Stomach (tissue), 9 donors: ENCODE data around the gene NEB. TPM values are rescaled to one million over a fixed set of nuclear protein-coding genes. Genes with fewer than 3 reads are reported as not detected.

Source experiments
- DNase-seq, 2 donors: peaks; one replicate each; pipeline versions ENCODE4 v3.0.0 to v3.0.0-alpha.2; 2013 to 2019
- H3K27ac ChIP-seq, 5 donors: fragments of 200-600 bp in 4 of 5; sonication (generic) in 4 of 5; one replicate each; pipeline ENCODE4 v1.5.1; 2013 to 2019; ENCODE audit warnings: mild to moderate bottlenecking in 1 of 5, moderate library complexity in 1 of 5
- H3K27me3 ChIP-seq, 3 donors: fragments of 200-600 bp; sonication (generic); one replicate each; pipeline ENCODE4 v1.5.1; 2017 to 2019; ENCODE audit warnings: mixed run types in 1 of 3
- H3K36me3 ChIP-seq, 4 donors: fragments of 200-600 bp; sonication (generic); 1 replicate in 3 of 4; 2 replicates in 1 of 4; pipeline ENCODE4 v1.5.1; 2016 to 2019
- H3K4me1 ChIP-seq, 4 donors: fragments of 200-600 bp; sonication (generic); one replicate each; pipeline ENCODE4 v1.5.1; 2016 to 2019
- H3K4me3 ChIP-seq, 4 donors: fragments of 200-600 bp; sonication (generic) in 3 of 4; one replicate each; pipeline ENCODE4 v1.5.1; 2016 to 2019; ENCODE audit warnings: mild to moderate bottlenecking in 1 of 4
- H3K9me3 ChIP-seq, 4 donors: fragments of 200-600 bp; sonication (generic); one replicate each; pipeline ENCODE4 v1.5.1; 2016 to 2019
- CTCF ChIP-seq, 7 experiments: fragments of 450-650 bp in 4 of 7; fragments of 200-600 bp in 3 of 7; sonication (generic) in 3 of 7; IDR thresholded peaks; one replicate each; pipeline ENCODE4 v1.5.1; 2016 to 2019; ENCODE audit warnings: antibody characterized with exemption in 7 of 7, control low read depth in 2 of 7, mild to moderate bottlenecking in 1 of 7
- EP300 ChIP-seq: sonication (generic); formaldehyde crosslinking; IDR thresholded peaks from one replicate; pipeline ENCODE4 v1.6.1; 2017; ENCODE audit warnings: antibody characterized with exemption
- POLR2A ChIP-seq, 4 donors: fragments of 450-650 bp; IDR thresholded peaks; one replicate each; pipeline ENCODE4 v1.6.1; 2016; ENCODE audit warnings: antibody characterized with exemption in 4 of 4, control low read depth in 2 of 4, mild to moderate bottlenecking in 1 of 4, moderate library complexity in 1 of 4
- POLR2AphosphoS5 ChIP-seq, 3 donors: sonication (generic); formaldehyde crosslinking; IDR thresholded peaks; one replicate each; pipeline ENCODE4 v1.6.1; 2016; ENCODE audit warnings: antibody characterized with exemption in 3 of 3
- WGBS, 5 donors: extraction: QIAGEN DNeasy Blood & Tissue Kit in 3 of 5; methylation state at CpG; one replicate each; pipeline versions ENCODE4 v1.1.5 to v1.1.7; 2013 to 2018; 5-methylcytosine and 5-hydroxymethylcytosine counted together
- intact Hi-C: fragments of 100-400 bp; cut with DNase I; formaldehyde crosslinking; loops from one replicate; pipeline ENCODE4 v1.15.1; 2023; ENCODE audit warnings: low total_unique reads
- polyA plus RNA-seq, 3 donors: library from polyadenylated mRNA; stranded (reverse); fragments of 200-250 nt; gene quantifications; one replicate each; pipeline ENCODE4 v1.2.3, GENCODE V29; 2013
- total RNA-seq, 5 donors: library from RNA; depleted of rRNA; stranded (reverse); fragments of >200 nt; gene quantifications; one replicate each; pipeline versions ENCODE4 v1.1.0 to v1.2.3, GENCODE V29; 2014 to 2016
- donor health status: healthy with polysubstance abuse.
- donor health status: Bipolar disorder and iron deficiency.
- donor health status: healthy.

NEB gene
- total and polyA plus RNA-seq, 8 donors, result 0.12 to 4.0 (median 1.0) TPM; not detected in 1

DNA sequence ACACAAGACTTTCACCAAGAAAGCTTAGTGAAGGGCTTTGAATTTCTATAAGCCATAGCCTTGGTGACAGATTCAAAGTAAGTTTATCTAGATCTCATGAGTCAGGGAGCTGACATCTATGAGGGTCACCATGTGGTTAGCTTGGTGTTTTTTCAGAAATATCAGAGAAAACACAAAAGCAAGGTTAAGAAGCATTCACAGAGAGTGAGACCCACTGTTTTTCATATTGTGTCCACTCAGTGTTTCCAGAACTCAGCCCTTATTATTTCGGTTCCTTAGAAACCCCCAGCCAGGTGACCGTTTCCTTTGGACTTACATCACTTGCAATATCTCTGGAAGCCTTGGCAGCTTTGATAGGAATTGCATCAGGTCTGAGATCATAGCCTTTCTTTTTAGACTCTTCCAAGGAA is 76.6 kb downstream of the NEB start:
- intact Hi-C loops, result no loop called here
- Histone ChIP-seq H3K9me3 (no peaks in the 10 kb centered on the region), H3K4me3 (no peak overlapping the region), H3K27me3 (no peaks in the 10 kb centered on the region), H3K27ac (no peak overlapping the region), H3K4me1 (no peaks in the 10 kb centered on the region), H3K36me3 (no peaks in the 10 kb centered on the region)
- no peak for DNase-seq
- TF ChIP-seq POLR2AphosphoS5 (IDR thresholded peaks at IDR 0.05) (no peak), EP300 (no peak), POLR2A (IDR thresholded peaks at IDR 0.05) (no peak), CTCF (IDR thresholded peaks at IDR 0.05) (no peak)
- 82 to 89% (median 85%) methylated on average over 2 of the region's 2 CpGs for WGBS, 5 donors

DNA sequence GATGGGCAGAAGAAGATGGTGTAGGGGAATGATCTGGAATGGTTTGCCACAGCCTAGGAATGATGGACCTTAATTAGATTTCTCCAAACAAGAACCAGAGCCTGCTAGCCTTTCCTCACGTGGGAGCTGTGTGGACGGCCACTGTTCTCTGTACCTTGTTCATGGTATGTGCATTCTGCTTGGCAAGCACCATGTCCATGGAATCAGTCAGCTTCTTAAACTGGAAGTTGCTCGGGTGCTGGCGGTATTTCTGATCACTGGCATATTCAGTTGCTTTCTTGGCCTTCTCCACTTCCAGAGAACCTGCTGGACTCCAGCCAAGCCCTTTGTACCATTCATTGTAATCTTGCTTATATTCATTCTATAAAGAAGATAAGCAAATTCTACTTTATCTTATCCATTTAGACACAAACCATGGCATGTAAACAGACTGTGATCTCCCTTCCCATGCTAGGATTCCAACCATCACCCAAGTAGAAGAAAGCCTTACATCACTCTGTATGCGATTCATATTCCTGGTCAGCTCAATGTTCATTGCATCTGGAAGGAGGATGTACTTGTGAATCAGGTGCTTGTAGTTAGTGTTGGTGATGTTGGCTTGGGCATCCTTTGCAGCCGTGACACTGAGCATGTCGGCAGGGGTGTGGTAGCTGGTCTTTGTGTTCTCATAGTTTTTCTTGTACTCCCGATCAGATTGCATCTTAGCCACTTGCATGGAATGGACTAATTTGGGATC is 78.4 kb downstream of the NEB start:
- H3K36me3 ChIP-seq, result no peaks in the 10 kb centered on the region
- no peaks in the 10 kb centered on the region for H3K4me1 ChIP-seq
- H3K9me3 ChIP-seq, result no peaks in the 10 kb centered on the region
- DNase-seq, result peak; percentile 19 to 46
- no peak overlapping the region for H3K4me3 ChIP-seq
- WGBS, 5 donors, result 56 to 76% (median 67%) methylated on average over 8 of the region's 8 CpGs
- intact Hi-C loops, result no loop called here
- no peak overlapping the region for H3K27ac ChIP-seq
- H3K27me3 ChIP-seq, result no peaks in the 10 kb centered on the region
- TF ChIP-seq CTCF (IDR thresholded peaks at IDR 0.05) (no peak), EP300 (no peak), POLR2AphosphoS5 (IDR thresholded peaks at IDR 0.05) (no peak), POLR2A (IDR thresholded peaks at IDR 0.05) (no peak)

GRCh38 chr2:151654891-151655290 is 79.4 kb downstream of the NEB start:
- no peak for TF ChIP-seq CTCF (IDR thresholded peaks at IDR 0.05)
- no peak for TF ChIP-seq POLR2A (IDR thresholded peaks at IDR 0.05)
- no peak for TF ChIP-seq POLR2AphosphoS5 (IDR thresholded peaks at IDR 0.05)
- no peak for TF ChIP-seq EP300
- no peaks in the 10 kb centered on the region for H3K36me3 ChIP-seq
- no peaks in the 10 kb centered on the region for H3K9me3 ChIP-seq
- no peaks in the 10 kb centered on the region for H3K4me1 ChIP-seq
- no peak for DNase-seq
- no peaks in the 10 kb centered on the region for H3K27me3 ChIP-seq
- no peak overlapping the region for H3K27ac ChIP-seq
- intact Hi-C loops, result no loop called here
- no peak overlapping the region for H3K4me3 ChIP-seq

- Histone ChIP-seq H3K4me3 (no peak overlapping the region), H3K9me3 (no peaks in the 10 kb centered on the region), H3K4me1 (no peaks in the 10 kb centered on the region), H3K27ac (no peak overlapping the region), H3K27me3 (no peaks in the 10 kb centered on the region), H3K36me3 (no peaks in the 10 kb centered on the region)
- intact Hi-C loops, result no loop called here
- DNase-seq, result no peak
- 88 to 91% (median 91%) methylated on average over 3 of the region's 3 CpGs for WGBS, 5 donors
- TF ChIP-seq POLR2A (IDR thresholded peaks at IDR 0.05), result no peak
These were observed 80.2 kb downstream of the NEB start for GRCh38 chr2:151654085-151654484.

- Histone ChIP-seq H3K36me3 (no peaks in the 10 kb centered on the region), H3K9me3 (peaks cover 0 to 21% (median 12%) of the 10 kb centered on the region in 4 donors), H3K4me3 (no peak overlapping the region), H3K4me1 (no peaks in the 10 kb centered on the region), H3K27me3 (no peaks in the 10 kb centered on the region), H3K27ac (no peak overlapping the region)
- TF ChIP-seq EP300 (no peak), CTCF (IDR thresholded peaks at IDR 0.05) (no peak)
- intact Hi-C loops, result no loop called here
- DNase-seq, result no peak
- 65 to 72% (median 70%) methylated on average over 3 of the region's 3 CpGs for WGBS, 5 donors
These were observed 83.0 kb downstream of the NEB start for GRCh38 chr2:151651274-151651673.
